IPS-NIHi11 (cell line): ENCODE measurements around the gene PLA2G2E.
"Not testable (repeated sequence)": the region's sequence is repeated elsewhere in the genome, so short reads cannot be mapped to it uniquely, and the experiment has no call there.

Source experiments
- DNase-seq: peaks from one replicate; pipeline ENCODE4 v3.0.0; 2012; ENCODE audit warnings: mixed read lengths, low spot score

The PLA2G2E gene

DNA sequence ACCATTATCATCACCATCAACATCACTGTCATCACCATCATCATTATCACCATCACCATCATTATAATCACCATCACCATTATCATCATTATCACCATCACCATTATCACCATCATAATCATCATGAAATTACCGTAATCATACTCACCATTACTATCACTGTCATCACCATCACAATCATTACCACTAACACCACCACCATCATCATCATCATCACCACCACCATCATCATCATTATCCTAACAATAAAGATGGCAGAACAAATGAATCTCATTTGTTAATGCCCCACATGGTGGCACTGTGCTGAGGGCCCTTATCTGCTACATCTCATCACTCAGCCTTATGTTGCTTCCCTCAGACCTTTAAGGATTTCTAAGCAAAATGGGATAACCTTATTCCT lies 9.4 kb upstream of the PLA2G2E start:
- no peak for DNase-seq

DNA sequence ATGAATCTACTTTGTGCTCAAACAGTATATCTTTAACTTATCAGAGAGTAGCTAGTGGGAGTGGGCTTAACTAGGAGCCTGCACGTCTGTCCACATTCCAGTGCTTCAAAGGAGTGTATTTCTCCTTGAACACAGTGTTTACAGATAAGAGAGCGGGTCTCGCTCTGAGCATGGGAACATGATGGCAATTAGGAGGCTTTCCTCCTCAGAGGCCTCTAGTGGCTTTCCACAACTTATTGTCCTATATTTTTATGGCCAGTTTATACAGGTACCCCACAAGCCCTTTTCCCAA lies 3.7 kb upstream of the PLA2G2E start:
- DNase-seq, result not testable (repeated sequence)

DNA sequence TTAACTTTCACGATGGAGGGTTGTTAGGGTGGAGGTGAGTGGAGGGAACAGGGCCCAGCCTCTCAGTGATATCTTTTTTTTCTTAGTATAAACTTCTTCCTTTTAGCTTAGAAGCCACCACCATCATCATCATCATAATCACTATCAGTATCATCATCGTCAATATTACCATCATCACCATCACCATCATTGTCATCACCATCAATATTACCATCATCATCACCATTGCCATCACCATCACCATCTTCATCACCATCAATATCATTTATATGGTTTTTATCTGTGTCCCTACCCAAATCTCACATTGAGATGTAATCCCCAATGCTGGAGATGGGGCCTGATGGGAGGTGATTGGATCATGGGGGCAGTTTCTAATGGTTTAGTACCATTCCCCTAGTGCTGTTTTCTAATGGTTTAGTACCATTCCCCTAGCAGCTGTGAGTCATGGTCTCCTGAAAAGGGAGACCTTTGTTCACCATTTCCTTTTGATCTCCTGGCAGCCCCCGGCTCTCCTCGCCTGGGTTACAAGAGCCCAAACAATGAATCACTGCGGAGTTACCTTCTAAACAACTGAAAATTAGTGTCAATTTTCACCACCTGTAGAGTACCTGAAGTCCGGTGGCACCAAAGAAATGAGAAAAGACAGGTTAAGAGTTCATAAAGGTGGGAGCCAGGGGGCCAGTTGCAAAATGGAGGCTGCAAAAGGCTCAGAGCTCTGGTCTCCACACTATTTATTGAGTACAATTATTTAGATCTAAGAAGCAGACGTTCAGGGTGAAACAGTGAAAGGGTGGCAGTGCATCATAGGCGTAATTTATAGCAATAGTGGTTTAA lies 3.1 kb upstream of the PLA2G2E start:
- no peak for DNase-seq

DNA sequence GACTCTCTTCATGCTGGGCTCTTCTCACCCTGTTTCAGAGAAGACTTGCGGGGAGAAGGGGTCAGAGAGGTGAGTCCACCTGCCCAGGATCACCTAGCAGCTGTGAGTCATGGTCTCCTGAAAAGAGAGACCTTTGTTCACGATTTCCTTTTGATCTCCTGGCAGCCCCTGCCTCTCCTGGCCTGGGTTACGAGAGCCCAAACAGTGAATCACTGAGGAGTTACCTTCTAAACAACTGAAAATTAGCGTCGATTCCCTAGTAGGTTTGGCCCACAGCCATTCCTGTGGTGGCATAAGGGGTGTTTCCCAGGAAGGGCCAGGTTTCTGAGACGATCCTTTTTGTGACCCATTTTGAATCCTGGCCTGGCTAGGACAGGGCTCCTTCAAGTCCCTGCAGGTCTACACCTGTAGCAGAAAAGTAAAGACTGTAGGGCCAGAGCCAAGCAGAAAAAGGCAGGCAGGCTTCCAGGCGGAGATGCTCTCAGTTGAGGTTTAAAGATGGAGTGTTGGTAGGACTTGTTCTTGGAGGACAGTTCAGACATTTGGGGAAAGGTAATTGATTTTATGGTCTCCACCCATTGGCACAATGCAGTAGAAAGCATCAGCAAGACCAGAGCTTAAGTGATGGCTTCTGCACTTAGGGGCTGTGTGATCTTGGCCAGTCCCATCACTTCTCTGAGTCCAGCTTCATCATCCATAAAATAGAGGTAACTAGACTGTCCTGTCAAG lies 2.1 kb upstream of the PLA2G2E start:
- DNase-seq, result no peak

DNA sequence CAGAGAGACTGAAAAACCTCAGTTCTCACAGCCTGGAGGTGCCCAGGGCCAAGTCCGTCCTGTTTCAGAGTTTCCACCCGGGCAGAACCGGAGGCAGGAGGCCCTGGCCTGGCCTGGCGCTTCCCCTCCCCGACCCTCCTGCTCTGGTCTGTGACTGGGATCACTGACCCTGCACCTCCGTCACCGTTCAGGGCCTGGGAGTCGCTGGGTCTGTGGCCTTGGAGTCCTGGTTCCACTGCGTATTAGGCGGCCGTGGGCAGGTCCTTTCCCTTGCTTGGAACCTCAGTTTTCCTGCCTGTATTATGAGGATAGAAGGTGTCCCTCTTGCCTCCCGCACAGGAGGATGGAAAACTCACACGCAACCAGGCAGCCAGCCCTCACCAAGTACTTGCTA lies 533 bp upstream of the PLA2G2E start:
- DNase-seq, result no peak

DNA sequence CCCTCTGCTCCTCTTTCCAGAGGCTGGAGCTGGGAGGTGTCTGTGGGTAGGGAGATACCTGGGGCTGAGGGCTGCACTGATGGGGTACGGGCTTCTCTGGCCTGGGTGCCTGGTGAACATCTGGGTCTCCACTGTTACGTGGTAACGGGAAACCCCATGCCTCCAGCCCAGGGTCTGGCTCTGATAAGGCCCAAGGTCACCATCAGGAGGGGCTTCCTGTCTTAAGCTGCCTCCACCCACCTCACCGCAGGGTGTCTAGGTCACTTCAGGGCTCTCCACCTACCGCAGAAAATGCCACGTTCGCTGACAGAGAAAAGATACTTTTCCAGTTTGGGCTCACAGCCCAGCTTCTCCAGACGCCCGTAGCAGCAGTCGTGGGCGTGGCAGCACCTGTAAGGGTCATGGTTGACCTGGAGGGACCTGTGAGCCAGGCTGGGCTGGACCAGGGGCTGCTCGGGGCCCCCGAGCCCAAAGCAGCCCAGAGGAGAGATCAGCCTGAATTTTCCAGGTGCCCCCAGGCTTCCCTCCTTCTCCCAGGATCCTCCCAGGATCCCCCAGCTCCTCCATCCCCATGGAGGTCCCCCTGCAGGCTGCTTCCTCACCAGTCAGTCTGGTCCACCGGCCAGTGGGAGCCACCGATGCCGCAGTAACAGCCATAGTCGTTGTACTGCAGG lies 1.3 kb downstream of the PLA2G2E start:
- DNase-seq, result no peak

DNA sequence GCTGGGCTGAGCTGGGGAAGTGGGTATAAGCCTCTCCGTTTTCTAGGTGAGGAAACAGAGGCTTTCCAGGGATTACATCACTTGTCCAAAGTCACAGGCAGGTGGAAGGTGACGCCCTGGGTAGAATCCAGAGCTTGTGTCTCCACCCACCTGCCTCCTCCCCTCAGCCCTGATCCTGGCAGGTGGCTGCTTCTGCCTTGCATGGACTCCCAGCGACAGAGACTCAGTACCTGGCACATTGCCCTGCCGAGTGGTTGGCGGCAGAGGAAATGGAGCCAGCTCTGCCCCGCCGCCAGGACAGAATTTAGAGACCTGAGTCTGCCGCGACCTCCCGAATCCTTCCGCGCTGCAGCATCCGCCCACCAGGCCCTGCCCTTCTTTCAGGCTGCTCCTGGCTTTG lies 2.1 kb downstream of the PLA2G2E start:
- DNase-seq, result no peak

DNA sequence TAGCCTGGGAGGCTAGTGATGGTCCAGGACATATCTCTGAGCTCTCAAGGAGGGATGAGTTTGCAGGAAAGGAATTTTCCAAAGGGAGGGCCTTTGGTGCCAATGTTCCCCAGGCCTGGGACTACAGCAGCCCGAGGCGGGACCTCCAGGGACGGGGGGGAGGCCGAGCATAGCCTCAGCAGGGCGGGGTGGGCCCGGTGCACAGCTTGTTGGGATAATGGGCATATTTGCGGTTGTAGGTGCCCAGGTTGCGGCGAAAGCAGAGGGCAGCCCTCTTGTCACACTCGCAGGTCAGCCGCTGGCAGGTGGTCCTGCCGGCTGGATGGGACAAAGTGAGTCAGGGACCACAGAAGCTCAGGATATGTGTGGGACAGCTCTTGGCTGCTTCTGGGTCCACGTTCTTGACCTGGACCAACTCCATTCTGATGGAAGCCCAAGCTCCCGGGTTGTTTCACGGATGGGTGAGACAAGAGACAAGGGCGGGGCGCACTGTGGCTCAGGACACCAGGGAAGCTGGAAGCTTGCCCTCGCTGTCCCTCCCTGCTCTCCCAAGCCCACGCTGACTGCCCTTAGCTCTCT lies 3.2 kb downstream of the PLA2G2E start:
- no peak for DNase-seq

DNA sequence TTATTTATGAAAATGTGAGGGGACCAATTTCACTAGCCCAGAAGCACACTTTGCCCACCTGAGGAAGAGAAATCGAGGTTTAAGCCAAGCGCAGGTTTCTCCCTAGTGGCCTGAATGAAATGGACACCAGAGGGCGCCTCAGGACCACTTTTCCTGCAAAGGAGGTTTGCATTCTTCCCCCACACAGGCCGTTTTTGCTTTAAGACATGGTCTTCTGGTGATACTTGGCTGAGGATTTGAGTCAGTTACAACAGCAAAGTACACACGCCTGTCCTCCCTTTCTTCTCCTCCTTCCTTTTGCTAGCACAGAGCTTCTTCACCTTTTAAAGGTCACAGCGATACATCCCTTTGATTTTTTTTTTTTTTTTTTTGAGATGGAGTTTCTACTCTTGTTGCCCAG lies 5.4 kb downstream of the PLA2G2E start:
- peak; percentile 92 for DNase-seq

DNA sequence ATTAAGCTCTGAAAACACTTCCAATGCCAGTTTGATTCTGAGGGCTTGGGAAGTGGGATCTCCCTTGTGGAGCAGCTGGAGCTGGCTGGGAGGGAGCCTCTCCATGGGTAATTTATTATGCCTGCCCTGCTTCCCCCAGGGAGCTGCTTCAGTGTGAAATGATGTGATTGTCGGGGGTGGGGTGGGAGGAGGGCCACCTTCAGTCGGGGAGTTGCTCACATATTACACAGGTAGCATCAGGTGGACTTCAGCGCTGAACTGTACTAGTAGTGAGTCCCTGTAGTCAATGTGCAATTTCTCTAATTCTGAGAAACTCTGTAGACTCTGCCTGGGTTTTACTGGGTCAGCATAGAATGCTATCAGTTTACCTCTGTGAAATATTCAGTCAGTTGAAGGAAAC lies 12.8 kb downstream of the PLA2G2E start:
- no peak for DNase-seq

DNA sequence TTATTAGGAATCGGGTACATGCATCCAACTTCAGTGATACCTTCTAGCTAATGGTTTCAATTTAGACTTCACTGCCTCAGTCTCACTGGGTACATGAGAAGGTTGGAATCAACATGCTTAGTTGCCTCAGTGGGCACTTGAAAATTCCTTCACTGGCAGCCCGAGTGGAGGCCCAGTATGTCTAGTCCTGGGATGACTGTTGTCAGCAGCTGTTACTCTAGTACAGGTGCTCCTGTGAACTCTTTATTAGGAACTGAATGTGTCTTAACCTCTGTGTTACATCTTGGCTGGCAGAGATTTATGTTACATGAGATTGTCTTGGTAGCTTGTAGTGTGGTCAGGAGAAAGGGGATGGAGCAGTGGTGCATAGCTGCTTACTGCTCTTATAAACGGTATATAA lies 13.4 kb downstream of the PLA2G2E start:
- DNase-seq, result no peak

DNA sequence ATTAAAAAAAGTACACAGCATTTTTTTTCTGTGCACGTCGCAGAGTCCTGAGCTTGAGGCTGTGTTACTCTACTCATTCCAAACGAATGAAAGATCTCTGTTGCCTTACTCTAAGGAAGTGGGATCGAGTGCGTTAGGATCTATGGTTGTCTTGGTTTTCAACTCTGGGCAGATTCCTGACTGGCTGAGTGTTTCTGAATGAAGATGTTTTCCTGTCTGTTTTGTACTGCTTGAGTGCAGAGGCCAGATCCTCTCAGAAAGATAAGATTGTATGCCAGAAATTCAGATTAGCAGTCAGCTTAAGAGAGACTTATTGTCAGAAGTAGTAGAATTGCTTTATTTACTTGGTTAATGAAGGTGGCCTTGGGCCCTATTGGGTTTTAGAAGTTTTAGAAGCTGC lies 14.0 kb downstream of the PLA2G2E start:
- DNase-seq, result no peak

DNA sequence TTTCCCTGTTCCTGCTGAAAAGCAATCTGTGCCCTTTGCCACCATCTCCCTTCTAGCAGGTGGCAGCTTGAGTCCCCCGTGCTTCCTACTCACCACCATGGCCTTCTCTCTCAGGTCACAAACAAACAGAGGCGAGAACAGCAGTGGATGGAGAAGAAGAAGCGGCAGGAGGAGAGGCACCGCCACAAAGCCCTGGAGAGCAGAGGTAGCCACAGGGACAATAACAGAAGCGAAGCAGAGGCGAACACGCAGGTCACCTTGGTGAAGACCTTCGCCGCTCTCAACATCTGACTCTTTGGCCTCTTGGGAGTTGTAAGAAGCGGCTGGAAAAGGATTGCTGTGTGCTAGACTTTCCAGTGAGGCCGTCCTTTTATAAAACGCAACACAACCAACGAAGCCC lies 16.0 kb downstream of the PLA2G2E start:
- DNase-seq, result no peak

DNA sequence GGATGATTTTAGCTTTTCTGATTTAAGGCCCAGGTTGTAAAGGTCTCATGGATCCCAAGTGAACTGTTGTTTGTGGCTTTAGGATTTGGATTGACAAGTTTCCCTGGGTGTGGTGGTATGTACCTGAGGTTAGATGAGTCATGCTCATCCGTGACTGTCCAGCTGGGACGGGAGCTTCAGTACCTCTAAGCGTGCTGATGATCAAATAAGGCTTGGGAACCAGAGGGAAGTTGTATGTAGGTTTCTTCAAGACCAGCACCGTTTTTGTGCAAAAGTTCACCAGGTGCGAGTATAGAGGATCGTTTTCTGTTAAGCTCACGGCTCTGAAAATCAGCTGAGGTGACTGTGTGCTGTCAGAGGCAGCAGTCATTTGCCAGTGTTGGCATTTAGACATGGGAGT lies 19.8 kb downstream of the PLA2G2E start:
- DNase-seq, result no peak

DNA sequence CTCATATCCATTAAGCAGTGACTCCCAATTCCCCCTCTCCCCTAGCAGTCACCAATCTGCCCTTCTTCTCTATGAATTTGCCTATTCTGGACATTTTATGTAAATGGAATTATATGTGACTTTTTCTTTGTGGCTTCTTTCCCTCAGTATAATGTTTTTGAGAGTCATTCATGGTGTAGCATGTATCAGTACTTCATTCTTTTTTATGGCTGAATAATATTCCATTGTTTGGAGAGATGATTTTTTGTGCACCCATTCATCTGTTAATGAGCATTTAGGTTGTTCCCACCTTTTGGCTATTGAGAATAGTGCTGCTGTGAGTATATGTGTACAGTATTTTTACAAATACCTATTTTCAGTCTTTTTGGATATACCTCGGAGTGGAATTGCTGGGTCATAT lies 21.8 kb downstream of the PLA2G2E start:
- DNase-seq, result no peak

DNA sequence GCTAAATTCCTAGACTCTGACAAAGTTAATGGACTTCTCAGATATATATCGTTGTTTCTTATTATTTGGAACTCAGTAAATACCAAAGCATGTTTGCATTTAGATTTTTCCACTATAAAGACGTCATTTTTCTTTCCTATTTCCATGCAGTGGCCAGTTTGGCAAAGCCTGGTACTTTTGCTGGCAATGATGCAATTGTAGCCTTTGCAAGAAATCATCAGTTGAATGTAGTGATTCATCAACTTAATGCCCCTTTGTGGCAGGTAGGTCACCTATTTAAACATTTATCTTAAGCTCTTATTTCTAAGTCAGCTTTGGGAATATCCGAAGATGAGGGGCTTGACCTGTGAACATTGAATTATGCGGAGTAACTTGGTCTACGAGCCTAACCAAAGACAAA lies 29.2 kb downstream of the PLA2G2E start:
- no peak for DNase-seq

DNA sequence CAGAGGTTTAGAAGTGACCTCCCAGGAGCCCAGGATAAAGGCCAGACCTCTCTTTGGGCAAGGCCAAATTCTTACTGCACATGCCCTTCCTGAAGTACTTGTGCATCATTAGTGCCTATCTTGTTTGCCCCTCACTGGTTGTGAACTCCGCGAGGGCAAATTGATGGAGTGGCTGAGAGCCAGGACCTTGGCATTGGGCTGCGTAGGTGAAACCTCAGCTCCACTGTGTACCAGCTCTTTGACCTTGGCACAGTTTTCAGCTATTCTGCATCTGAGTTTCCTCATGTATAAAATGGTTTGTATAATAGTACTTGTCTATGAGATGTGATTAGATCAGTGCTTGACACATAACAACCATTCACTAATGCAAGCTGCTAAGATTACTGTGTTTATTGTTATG lies 29.7 kb downstream of the PLA2G2E start:
- no peak for DNase-seq

DNA sequence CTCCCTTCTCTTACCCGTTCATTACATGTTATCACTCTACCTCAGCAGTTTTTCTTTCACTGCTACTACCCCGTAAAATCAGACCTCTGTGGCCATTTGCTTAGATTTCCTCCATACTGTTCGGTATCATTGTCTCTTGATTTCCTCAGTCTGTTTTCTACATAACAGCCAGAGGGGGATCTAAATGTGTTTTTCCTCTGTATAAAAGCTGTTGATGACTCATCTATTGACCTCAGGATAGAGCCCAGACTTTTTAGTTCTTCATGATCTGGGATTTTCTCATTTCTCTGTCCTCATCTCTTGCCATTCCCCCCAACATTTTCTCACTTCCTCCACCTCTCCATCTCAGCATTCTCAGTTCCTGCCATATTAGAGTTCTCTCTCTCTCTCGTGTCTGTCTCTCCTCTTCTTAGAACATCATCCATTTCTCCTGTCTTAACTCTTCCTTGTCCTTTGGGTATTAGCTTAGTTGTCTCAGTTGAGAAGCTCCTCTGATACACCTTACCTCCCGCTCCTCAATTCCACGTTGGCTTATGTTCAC lies 30.7 kb downstream of the PLA2G2E start:
- DNase-seq, result no peak

DNA sequence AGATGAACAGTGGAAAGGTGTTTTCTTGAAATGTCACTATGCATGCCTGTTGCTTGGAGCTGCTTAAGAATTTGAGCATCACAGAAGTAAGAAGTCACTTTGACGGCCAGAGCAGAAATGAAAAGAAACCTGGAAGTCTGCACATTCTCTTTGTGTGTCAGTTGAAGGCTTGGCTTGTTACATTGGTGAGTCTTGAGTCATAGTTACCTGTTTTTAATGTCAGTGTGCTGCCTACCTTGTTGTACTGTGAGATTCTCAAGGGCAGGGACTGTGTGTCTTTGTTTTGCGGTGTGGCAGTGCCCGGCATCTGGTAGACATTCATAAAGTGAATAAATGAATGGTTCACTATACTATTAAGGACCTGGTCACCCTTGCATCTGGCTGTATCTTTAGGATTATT lies 31.3 kb downstream of the PLA2G2E start:
- DNase-seq, result no peak

DNA sequence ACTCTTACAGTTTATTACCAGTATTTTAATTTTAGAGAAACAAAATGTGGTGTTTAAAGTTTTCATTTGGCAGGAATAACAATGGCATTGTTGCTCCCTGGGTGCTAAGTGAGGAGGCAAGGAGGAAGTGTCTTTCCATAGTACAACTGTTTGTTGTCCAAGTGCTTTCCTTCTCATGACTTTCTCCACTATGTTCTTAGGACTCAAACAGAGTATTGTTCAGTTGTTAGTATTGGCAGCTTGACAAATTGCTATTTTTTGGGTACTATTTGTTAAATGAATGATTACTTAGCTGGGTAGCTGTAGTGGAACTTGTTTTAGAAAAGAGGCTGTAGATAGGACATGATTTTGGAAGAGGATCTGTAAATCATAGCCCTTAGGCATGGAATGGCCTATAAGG lies 33.8 kb downstream of the PLA2G2E start:
- DNase-seq, result no peak

DNA sequence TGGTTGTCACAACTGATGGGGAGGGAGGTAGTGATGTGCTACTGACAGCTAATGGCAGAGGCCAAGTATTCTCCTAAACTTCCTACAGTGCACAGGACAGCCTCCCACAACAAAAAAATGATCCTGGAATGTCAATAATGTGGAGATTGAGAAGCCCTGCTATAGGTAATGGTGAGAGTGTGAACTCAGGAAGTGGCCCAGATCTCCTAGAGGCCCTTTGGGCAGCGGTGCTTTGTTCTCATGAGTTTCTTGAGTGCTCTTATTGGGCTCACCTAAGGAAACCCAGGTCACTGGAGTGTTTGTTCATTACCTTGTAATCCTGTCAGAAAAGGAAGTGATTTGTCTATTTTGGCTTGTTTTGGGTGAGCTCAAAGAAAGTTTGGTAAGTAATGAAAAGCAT lies 35.3 kb downstream of the PLA2G2E start:
- no peak for DNase-seq

DNA sequence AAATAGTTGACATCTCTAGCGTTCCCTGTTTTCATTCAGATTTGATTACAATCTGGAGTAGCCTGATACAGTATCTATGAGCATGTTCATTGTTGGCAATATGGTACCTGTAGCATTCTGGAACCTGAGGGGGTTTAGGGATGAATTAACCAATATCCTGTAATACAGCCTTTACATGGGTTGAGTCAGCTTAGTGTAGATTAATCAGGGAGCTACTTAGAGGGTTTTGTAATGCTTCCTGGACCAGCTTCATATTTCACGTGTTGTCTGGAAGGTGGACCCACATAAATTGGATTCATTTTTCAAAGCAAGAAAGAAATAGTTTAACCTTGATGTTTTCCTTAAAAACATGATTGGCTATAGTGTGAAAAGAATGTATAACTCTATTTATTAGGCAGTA lies 37.6 kb downstream of the PLA2G2E start:
- DNase-seq, result no peak

DNA sequence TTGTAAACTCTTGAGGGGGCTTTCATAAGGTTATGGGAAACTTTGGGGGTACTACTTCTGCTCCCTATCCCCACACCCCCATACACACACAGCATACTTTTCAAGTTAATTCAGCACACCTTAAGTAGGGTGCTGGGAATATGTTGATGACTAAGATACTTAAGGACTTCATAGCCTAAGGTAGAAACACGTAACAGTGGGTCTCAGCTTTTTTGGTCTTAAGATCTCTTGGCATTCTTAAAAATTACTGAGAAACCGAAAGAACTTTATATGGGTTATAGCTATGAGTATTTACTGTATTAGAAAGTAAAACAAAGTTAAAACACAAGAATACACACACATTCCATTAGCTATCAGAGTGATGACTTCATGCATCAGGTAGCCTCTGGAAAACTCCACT lies 39.1 kb downstream of the PLA2G2E start:
- no peak for DNase-seq
